ENCODE data around the gene ELOB.

GRCh38 chr16:2799859-2800226 lies 22.8 kb upstream of the ELOB start:
- TF ChIP-seq POLR2AphosphoS5 (IDR thresholded peaks at IDR 0.05; ENCODE audit: insufficient read depth in 1 of 2, low read depth in 1 of 2) (no peak), POLR2A (IDR thresholded peaks at IDR 0.05) (no peak)
- TF ChIP-seq, protein P1, sequence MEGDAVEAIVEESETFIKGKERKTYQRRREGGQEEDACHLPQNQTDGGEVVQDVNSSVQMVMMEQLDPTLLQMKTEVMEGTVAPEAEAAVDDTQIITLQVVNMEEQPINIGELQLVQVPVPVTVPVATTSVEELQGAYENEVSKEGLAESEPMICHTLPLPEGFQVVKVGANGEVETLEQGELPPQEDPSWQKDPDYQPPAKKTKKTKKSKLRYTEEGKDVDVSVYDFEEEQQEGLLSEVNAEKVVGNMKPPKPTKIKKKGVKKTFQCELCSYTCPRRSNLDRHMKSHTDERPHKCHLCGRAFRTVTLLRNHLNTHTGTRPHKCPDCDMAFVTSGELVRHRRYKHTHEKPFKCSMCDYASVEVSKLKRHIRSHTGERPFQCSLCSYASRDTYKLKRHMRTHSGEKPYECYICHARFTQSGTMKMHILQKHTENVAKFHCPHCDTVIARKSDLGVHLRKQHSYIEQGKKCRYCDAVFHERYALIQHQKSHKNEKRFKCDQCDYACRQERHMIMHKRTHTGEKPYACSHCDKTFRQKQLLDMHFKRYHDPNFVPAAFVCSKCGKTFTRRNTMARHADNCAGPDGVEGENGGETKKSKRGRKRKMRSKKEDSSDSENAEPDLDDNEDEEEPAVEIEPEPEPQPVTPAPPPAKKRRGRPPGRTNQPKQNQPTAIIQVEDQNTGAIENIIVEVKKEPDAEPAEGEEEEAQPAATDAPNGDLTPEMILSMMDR (IDR thresholded peaks at IDR 0.05): no peak
